Heart right ventricle (tissue), 16 donors: ENCODE data around the gene TNNT1. TPM values are rescaled to one million over a fixed set of nuclear protein-coding genes. Genes with fewer than 3 reads are reported as not detected.

Source experiments
- ATAC-seq, 8 donors: fragments of 200-7000 bp; cut with Tn5 transposase; one replicate each; pipeline ENCODE4 v1.9.1; 2020; ENCODE audit warnings: mild to moderate bottlenecking in 8 of 8, moderate library complexity in 8 of 8, moderate number of reproducible peaks in 1 of 8
- DNase-seq, 2 donors: peaks; one replicate each; pipeline ENCODE4 v3.0.0-alpha.2; 2020
- H3K27ac ChIP-seq, 10 donors: fragments of 200-600 bp; sonication (generic) in 2 of 10; one replicate each; pipeline versions ENCODE4 v1.5.0 to v1.8.0; 2020 to 2022; ENCODE audit warnings: mild to moderate bottlenecking in 3 of 10
- H3K27me3 ChIP-seq, 7 donors: fragments of 200-600 bp; one replicate each; pipeline ENCODE4 v1.8.0; 2021 to 2022; ENCODE audit warnings: mild to moderate bottlenecking in 2 of 7
- H3K36me3 ChIP-seq, 9 donors: fragments of 200-600 bp; sonication (generic) in 1 of 9; one replicate each; pipeline versions ENCODE4 v1.5.0 to v1.8.0; 2020 to 2022; ENCODE audit warnings: mild to moderate bottlenecking in 2 of 9
- H3K4me1 ChIP-seq, 9 donors: fragments of 200-600 bp; sonication (generic) in 1 of 9; one replicate each; pipeline versions ENCODE4 v1.5.0 to v1.8.0; 2020 to 2022; ENCODE audit warnings: mild to moderate bottlenecking in 4 of 9
- H3K4me3 ChIP-seq, 10 donors: fragments of 200-600 bp; sonication (generic) in 2 of 10; one replicate each; pipeline versions ENCODE4 v1.5.0 to v1.8.0; 2020 to 2022; ENCODE audit warnings: mild to moderate bottlenecking in 7 of 10, moderate library complexity in 2 of 10
- H3K9me3 ChIP-seq, 11 donors: fragments of 200-600 bp in 10 of 11; sonication (generic) in 2 of 11; one replicate each; pipeline versions ENCODE4 v1.5.0 to v1.8.0; 2013 to 2022; ENCODE audit warnings: mild to moderate bottlenecking in 2 of 11, control low read depth in 1 of 11, moderate library complexity in 1 of 11
- WGBS, 2 donors: extraction: QIAGEN DNeasy Blood & Tissue Kit; methylation state at CpG; one replicate each; pipeline ENCODE4 v1.1.7; 2013; ENCODE audit warnings: inconsistent platforms in 1 of 2; 5-methylcytosine and 5-hydroxymethylcytosine counted together
- intact Hi-C, 10 donors: fragments of 100-400 bp; cut with DNase I; formaldehyde crosslinking; loops; one replicate each; pipeline versions ENCODE4 v1.11.1 to v1.14.2; 2022
- polyA plus RNA-seq, 2 donors: library from polyadenylated mRNA; stranded (reverse); fragments of 200-250 nt; gene quantifications; one replicate each; pipeline ENCODE4 v1.2.3, GENCODE V29; 2013
- total RNA-seq, 10 donors: library from RNA; stranded (reverse); fragmentation: NEBNext Ultra II Directional in 3 of 10; extraction: Animal tissue kit (Norgen Biotek cat#: 25700) in 3 of 10; gene quantifications; one replicate each; pipeline versions ENCODE4 v1.2.1 to v1.2.4, GENCODE V29; 2021 to 2023
- TF ChIP-seq, protein P1 (sequence below), 9 donors: fragments of 200-600 bp; sonication (generic) in 2 of 9; IDR thresholded peaks; one replicate each; pipeline versions ENCODE4 v1.5.0 to v1.8.0; 2021 to 2022; ENCODE audit warnings: antibody characterized with exemption in 9 of 9, mild to moderate bottlenecking in 5 of 9, moderate library complexity in 1 of 9
- donor health status: Arrhythmogenic right ventricular cardiomyopathy.
- donor health status: ischemic (EF 13 %, LVEDD 7.1; RV severe dilation, severe dysfunction).
- donor health status: healthy with polysubstance abuse.
- donor health status: DM: no; HTN: yes; CAD: no.
- donor health status: DM: no; HTN: no; CAD: no.
- donor health status: ischemic (EF 25% LVEDD 6.9; RV normal size, moderate dysfunction).
- donor health status: ischemic (EF 25% LVEDD 5.7; RV mildly dilated, moderate dysfunction).
- donor health status: healthy.
- donor health status: DM: yes; HTN: yes; CAD: no.
- donor health status: Ischemic cardiomyopathy.
- donor health status: ischemic (EF 35%, LVEDD 5.7; RV mildly dilated, moderate dysfunction).
- donor health status: nonischemic (EF 11% LVEDD 7.7; RV severe dilation, severe dysfunction).
- donor health status: DM: yes; HTN: yes; CAD: no.
- donor health status: PGD.
- donor health status: ischemic (EF 29% LVEDD 5.4; RV normal size, mild dysfunction).
- donor health status: nonischemic (EF 23%, LVEDD 6.1; RV moderate dilation, normal function).

The TNNT1 gene
- total and polyA plus RNA-seq, 12 donors: 19.7 to 721 (median 97.1) TPM

GRCh38 chr19:55097864-55098715 is 50.9 kb downstream of the TNNT1 start:
- no peaks in the 10 kb centered on the region for H3K27me3 ChIP-seq
- ATAC-seq (peak in 1 of 8 donors; percentile 24), DNase-seq (no peak)
- peaks cover 0 to 7% (median under 1%) of the 10 kb centered on the region in 11 donors for H3K9me3 ChIP-seq
- peaks cover 4 to 78% (median 56%) of the 10 kb centered on the region in 9 donors for H3K36me3 ChIP-seq
- H3K27ac ChIP-seq: peak overlapping the region in 4 of 10 donors; percentile 4 to 72 (median 64)
- no peak overlapping the region for H3K4me3 ChIP-seq
- TF ChIP-seq, protein P1, sequence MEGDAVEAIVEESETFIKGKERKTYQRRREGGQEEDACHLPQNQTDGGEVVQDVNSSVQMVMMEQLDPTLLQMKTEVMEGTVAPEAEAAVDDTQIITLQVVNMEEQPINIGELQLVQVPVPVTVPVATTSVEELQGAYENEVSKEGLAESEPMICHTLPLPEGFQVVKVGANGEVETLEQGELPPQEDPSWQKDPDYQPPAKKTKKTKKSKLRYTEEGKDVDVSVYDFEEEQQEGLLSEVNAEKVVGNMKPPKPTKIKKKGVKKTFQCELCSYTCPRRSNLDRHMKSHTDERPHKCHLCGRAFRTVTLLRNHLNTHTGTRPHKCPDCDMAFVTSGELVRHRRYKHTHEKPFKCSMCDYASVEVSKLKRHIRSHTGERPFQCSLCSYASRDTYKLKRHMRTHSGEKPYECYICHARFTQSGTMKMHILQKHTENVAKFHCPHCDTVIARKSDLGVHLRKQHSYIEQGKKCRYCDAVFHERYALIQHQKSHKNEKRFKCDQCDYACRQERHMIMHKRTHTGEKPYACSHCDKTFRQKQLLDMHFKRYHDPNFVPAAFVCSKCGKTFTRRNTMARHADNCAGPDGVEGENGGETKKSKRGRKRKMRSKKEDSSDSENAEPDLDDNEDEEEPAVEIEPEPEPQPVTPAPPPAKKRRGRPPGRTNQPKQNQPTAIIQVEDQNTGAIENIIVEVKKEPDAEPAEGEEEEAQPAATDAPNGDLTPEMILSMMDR (IDR thresholded peaks at IDR 0.05): no peak
- intact Hi-C loops: no loop called here
- 91 to 92% methylated on average over 23 of the region's 23 CpGs for WGBS, 2 donors
- H3K4me1 ChIP-seq: peaks cover 5 to 36% (median 25%) of the 10 kb centered on the region in 9 donors

DNA sequence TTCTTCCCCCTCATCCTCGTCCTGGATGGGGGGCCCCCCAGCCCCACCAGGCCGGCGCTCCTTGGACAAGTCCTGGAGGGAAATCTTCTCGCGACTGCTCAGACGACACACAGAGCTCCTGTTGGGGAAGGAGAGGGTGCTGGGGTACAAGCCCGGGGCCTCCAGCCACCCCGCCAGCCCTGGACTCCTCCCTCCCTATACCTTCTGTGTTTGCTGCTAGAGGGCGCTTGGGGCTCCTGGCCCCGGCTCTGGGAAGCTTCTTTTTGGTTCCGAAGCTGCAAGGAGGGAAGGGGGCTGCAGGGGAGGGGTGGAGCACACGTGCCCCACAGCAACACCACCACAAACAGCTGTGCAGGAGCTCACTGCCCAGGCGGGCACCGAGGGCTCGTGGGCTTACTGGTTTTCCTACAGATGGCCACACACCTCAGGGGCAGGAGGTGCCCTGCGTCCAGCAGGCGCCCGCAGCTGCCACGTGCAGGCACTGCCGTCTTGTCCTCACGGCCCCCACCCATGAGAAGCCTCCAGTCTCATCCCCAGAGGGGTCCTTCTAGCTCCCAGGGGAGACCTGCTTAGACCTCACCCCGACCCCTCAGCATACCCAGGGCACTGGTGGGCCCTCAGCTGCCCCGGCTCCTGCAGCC is 52.8 kb downstream of the TNNT1 start:
- Histone ChIP-seq H3K27ac (no peak overlapping the region), H3K4me3 (no peak overlapping the region), H3K4me1 (peaks cover 5 to 36% (median 25%) of the 10 kb centered on the region in 9 donors), H3K9me3 (no peaks in the 10 kb centered on the region), H3K36me3 (peaks cover 0 to 78% (median 52%) of the 10 kb centered on the region in 9 donors), H3K27me3 (no peaks in the 10 kb centered on the region)
- 84 to 85% methylated on average over 23 of the region's 23 CpGs for whole genome bisulfite sequencing, 2 donors
- intact Hi-C loops: no loop called here
- ATAC-seq (no peak), DNase-seq (no peak)
- TF ChIP-seq, protein P1 (IDR thresholded peaks at IDR 0.05): no peak

DNA sequence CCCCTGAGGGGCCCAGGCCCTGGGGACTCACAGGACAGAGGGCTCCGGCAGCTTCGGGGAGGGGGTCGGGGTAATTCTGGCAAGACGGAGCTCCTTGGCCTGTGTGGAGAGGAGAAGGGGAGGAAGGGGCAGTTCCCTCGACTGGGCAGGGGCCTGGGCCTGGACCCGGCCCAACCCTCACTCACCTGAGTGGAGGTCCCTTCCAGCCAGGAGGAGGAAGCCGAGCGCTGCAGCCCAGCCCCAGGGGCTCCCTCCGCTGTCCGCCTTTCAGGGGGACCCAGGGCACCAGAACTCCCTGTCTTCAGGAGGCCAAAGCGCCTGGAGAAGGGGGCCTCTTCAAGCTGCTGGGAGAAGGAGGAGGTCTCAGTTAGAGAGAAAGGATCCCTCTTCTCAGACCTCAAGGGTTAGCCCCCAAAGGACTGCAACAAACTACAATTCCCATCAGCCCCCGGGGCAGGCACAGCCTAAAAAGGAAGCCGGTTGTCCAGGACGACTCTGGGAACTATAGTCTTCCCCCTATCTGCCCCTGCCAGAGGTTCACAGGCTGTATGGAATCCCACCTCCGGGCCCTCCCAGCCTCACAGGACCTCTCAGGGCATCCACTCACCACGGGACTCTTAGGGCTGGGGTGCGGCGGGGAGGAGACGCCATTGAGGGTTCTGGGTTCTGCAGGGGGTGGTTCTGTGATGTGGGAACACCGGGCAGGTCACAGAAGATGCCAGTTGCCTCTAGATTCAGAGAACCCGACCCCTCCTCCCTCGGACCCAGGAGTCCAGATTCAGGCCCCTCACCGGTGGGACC is 53.5 kb downstream of the TNNT1 start:
- TF ChIP-seq, protein P1 (IDR thresholded peaks at IDR 0.05): no peak
- Histone ChIP-seq H3K4me1 (peaks cover 5 to 32% (median 23%) of the 10 kb centered on the region in 9 donors), H3K4me3 (no peak overlapping the region), H3K27me3 (no peaks in the 10 kb centered on the region), H3K9me3 (no peaks in the 10 kb centered on the region), H3K36me3 (peaks cover 0 to 78% (median 52%) of the 10 kb centered on the region in 9 donors), H3K27ac (peak overlapping the region in 2 of 10 donors; percentile 4 to 11)
- no peak for ATAC-seq
- intact Hi-C loops: no loop called here
- no peak for DNase-seq
- 81 to 83% methylated on average over 23 of the region's 23 CpGs for WGBS, 2 donors
